ENCODE data around the gene FRG2.
"Not testable (repeated sequence)": the region's sequence is repeated elsewhere in the genome, so short reads cannot be mapped to it uniquely, and the experiment has no call there.

FRG2 gene

DNA sequence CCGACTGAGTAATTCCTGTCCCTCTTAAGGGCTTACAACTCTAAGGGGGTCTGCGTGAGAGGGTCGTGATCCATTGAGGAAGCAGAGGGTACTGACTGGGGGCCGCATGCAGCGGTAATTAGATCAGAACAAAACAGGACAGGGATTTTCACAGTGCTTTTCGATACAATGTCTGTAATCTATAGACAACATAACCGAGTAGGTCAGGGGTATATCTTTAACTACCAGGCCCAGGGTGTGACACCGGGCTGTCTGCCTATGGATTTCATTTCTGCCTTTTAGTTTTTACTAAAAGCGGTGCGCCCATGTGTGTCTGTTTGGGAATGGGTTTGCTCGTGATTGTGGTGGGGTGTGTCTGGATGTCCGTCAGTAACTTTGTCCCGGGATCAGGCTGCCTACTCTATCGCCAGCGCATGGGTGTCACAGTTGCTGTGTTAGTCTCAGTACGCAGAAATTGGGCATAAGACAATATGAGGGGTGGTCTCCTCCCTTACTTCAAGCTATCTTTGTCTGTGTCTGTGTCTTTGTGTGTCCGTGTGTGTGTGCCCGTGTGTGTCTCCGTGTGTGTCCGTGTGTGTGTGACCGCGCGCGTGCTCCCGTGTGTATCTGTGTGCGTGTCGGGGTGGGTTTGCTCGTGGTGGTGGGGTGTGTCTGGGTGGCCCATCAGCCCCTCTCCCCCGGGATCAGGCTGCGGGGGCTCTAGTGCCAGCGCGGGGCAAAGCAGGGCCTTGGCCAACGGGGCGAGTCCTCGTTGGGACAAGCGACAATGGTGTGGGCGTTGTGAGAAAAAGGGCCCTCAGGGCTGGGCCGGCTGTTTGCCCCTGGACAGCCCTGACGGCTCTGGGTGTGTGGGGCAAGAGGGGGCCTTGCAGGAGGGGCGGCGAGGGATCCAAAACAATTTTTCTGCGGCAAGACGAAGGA lies 10.4 kb downstream of the FRG2 start:
- DNase-seq (ENCODE audit: low read depth), result no peak

DNA sequence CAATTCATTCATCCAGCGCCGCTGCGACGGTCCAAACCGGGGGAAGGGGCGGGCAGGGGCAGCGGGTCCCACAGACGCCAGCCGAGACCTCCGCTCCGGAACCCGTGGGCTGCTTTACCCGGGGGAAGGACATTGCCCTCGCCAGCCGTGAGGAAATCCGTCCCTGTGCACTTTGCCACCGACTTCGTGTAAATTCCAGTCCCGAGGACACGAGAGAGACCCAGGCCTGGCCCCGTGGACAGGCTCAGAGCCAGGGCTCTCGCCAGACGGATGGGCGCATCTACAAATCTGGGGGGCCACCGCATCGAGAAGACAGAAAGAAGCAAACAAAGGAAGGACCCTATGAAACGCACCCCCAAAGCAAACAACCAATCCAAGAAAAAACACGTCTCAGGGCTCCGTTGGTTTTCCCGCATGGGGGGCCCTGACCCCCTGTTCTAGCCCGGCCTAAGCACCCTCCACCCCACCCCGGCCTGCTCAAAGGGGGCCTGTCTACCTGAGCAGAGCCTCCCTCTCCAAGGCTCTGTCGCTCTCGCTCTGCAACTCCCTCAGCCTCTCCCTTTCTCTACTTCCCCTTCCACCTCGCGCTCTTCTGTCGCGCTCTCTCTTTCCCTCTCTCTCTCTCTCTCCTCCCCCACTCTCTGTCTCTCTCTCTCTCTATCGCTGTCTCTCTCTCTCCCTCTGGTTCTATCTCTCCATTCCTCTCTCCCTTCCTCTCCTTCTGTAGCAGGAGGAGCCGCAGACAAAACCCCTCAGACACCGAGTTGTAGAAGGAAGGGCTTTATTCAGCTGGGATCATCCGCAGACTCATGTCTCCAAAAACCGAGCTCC lies 11.3 kb downstream of the FRG2 start:
- no peak for DNase-seq (ENCODE audit: low read depth)

DNA sequence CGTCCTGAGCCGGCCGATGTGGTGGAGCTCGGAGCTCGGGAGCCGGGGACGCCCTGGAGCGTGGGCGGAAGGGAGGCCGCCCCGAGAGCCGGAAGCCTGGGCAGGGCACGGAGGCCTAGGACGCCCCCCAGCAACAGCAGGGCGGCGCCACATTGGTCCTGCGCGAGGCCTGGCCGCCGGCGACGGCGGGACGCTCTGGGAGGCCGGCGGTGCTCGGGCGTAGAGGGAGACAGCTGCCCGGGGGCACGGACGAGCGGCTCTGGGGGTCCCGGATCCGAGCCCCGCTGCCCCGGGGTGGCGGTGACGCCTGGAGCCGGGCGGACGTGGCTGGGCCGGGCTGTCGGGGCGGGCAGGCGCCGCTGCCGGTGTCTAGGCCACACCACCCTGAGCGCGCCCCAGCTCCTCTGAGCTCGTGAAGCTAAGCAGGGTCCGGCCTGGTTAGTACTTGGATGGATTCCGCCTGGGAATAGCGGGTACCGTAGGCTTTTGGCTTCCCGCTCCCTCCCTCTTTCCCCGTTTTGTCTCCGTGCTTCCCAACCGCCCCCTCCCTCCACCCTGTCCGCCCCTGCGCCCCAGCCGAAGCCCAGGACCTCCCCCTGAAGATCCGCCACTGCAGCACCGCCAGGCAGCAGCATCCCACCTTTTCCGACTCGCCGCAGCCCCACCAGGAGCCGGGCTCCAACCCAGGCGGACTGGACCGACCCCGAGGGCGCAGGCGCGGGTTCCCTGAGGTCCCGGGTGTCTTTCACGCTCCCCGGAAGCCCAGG lies 12.1 kb downstream of the FRG2 start:
- peak; percentile 27 for DNase-seq (ENCODE audit: low read depth)

DNA sequence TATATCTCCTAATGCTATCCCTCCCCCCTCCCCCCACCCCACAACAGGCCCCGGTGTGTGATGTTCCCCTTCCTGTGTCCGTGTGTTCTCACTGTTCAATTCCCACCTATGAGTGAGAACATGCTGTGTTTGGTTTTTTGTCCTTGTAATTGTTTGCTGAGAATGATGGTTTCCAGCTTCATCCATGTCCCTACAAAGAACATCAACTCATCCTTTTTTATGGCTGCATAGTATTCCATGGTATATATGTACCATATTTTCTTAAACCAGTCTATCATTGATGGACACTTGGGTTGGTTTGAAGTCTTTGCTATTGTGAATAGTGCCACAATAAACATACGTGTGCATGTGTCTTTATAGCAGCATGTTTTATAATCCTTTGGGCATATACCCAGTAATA lies 37.1 kb downstream of the FRG2 start:
- DNase-seq (ENCODE audit: low read depth), result not testable (repeated sequence)

DNA sequence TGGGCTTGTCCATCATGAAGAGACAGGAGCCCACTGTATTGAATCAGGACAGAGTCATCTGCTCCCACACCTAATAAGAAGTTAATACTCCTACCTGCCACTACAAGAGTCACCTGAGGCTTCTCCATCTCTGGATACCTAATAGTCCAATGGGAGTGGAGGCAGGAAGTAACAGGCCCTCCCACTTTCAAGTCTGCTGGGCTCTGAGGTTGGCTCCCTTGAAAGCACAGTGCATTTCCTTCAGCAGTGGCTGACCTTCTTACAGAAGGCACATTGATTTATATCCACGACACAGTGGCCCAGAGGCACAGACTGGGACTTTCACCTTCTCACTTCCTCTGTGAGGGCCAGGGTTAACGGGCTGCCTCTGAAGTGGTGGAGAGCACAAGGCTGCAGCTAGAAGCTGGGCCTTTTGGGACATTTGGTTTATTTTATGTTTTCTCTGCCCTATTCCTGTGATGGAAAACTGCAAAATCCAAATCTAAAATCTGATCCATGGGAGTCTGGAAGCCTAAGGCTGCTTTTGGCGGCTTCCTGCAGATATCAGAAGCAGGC lies 38.1 kb downstream of the FRG2 start:
- DNase-seq (ENCODE audit: low read depth), result no peak

DNA sequence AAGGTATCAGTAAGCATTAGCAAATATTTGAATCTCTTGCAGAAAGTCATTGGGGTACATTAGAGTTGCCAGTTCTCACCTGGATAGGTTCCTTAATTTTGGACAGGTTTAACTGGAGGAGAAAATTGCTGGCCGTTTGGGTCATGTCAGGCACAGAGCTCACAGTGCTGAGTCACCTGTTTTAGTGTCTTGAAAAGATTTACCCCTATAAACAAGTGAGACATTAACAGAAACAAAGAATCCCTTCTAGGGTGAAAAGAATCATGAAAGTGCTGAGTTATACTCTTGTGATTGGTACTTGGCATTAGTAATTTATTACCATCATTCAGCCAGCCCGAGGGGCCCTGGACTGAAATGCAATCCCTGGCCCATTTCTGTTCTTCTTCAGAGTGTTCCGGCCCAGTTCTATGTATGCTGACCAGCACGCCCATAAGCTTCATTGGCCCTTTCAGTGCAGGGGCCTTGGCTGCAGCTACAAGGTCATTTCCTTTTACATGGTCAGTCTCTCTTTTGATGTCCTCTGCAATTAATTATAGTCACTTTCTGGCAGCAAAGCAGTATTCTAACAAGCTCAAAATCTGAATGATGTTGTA lies 41.3 kb downstream of the FRG2 start:
- DNase-seq (ENCODE audit: low read depth), result not testable (repeated sequence)

DNA sequence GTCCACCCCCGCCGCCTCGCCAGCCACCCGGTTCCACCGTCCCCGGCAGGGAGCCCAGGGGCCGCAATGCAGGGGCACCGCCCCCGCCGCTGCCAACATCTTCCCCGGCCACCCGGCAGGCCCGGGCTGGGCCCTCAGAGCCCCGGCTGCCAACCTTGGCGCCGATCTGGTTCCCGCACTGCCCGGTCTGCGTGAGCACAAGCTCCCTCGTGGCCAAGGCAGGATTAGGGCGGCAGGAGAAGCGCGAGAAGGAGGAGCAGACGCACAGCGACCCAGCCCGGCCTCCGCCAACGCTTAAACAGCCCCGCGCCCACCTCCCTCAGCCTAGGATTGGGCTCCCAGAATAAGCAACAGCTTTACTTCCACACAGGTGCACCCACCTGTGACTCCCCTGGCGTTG lies 42.4 kb downstream of the FRG2 start:
- DNase-seq (ENCODE audit: low read depth), result not testable (repeated sequence)

DNA sequence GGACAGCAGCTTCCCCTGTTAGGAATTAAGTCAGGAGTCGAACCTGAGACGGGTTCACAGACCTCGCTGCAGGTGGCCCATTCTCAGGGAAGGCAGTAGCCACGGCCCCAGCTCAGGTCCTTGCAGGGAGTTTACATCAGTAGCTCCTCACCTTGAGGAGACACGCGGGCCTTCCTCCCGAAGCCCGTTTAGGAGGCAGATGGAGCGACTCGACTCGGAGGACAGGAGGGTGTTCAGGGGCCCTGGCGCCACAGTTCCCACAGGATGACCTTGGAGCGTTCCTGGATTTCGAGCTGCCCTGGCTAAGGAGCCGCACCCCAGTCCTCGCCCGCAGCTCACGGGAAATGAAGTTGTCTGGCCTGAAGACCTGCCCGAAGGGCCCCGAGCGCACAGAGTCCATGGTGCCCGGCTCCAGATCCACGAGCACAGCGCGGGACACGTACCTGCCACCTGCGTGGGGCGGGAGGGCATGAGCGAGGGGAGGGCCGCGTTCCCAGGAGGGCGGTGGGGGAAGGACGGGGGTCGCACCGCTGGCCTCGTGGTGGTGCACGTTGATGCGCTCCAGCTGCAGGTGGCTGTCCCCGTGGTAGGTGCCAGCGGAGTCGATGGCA lies 43.0 kb downstream of the FRG2 start:
- DNase-seq (ENCODE audit: low read depth), result not testable (repeated sequence)

DNA sequence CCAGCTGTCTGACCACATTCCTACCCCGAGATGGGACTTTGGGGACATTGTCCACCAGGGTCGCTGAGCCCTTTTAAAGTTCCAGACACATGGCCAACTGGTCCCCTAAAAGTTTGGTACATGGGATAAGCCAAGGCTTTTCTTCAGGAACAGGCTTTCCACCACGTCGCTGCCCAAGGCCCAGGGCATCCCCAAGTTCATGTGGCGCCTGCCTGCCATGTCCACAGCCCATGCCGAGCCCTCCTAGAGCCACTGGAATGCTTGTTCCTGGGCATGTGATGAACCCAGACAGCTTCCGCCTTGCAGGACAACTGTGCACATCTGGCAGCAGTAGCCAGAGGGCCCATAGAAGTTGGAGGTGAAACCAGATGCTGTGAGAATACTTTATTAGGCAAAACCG lies 45.1 kb downstream of the FRG2 start:
- no peak for DNase-seq (ENCODE audit: low read depth)

DNA sequence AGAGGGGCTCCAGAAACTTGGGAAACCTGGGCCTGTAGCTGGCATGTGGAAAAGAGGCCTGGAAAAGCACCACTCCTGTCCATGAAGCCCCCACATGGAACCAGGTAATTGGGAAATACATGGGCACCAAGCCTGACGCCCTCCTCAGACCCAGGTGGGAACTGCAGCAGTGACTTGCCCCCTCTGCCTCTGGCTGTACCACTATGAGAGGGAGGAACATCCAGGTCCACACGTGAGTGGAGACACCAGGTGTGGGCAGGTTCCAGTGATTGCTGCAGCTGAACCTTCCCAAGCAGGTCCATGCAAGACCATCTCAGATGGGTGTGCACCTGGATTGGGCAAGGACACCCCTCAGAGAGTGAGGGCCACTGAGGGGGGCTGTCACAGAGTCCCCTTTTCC lies 46.8 kb downstream of the FRG2 start:
- DNase-seq (ENCODE audit: low read depth), result not testable (repeated sequence)

DNA sequence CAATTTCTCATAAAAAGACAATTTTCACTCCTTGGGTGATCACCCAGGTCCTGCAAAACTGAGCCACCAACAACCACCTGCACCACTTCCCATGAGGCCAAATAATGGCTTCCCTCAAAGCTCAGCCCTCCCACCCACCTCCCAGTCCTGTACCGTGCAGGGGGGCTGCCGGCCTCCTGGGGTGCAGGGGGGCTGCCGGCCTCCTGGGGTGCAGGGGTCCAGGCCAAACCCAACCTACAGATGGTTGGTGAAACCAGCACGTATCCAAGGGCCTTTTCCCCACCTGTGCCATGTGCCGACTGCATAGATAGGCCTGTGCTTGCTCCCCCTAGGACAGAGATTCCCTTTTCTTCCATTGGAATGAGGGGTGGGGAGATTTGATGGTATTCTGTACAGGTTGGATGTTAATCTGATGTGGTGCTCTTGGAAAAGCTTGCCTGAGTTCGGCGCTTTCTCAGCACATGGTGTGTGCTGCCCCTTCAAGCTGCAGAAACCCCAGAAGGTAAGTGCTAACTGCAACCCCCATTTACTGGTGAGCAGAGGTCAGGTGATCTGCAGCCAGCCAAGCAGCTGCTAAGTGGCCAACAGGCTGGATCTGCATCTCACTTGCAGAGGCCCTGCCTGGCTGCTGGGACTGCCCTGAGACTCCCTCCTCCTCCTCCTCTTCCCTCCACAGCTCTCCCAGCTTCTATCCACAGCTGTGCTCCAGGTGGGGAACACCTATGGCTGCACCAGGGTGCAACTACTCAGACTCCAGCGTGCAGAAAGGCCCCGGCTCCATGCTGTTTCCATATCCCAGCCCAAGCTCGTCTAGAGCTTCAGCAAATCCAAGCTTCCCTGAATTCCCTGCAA lies 47.6 kb downstream of the FRG2 start:
- DNase-seq (ENCODE audit: low read depth), result no peak

Data from EH (cell line).